Activated naive CD4-positive, alpha-beta T cell treated with anti-CD3 and anti-CD28 coated beads, Interleukin-2, amount 10 ng/mL, durations not matched to agents 5 hours and 36 hours (primary cell): ENCODE results near the gene COPS7A. TPM values are rescaled to one million over a fixed set of nuclear protein-coding genes. Genes with fewer than 3 reads are reported as not detected.

ENCODE experiments used
- total RNA-seq, 2 experiments: library from RNA; stranded (reverse); gene quantifications; one replicate each; pipeline ENCODE4 v1.2.3, GENCODE V29; 2021

The COPS7A gene, protein sequence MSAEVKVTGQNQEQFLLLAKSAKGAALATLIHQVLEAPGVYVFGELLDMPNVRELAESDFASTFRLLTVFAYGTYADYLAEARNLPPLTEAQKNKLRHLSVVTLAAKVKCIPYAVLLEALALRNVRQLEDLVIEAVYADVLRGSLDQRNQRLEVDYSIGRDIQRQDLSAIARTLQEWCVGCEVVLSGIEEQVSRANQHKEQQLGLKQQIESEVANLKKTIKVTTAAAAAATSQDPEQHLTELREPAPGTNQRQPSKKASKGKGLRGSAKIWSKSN
- total RNA-seq = 10 to 100 TPM; 25.9 to 26.9 TPM

DNA sequence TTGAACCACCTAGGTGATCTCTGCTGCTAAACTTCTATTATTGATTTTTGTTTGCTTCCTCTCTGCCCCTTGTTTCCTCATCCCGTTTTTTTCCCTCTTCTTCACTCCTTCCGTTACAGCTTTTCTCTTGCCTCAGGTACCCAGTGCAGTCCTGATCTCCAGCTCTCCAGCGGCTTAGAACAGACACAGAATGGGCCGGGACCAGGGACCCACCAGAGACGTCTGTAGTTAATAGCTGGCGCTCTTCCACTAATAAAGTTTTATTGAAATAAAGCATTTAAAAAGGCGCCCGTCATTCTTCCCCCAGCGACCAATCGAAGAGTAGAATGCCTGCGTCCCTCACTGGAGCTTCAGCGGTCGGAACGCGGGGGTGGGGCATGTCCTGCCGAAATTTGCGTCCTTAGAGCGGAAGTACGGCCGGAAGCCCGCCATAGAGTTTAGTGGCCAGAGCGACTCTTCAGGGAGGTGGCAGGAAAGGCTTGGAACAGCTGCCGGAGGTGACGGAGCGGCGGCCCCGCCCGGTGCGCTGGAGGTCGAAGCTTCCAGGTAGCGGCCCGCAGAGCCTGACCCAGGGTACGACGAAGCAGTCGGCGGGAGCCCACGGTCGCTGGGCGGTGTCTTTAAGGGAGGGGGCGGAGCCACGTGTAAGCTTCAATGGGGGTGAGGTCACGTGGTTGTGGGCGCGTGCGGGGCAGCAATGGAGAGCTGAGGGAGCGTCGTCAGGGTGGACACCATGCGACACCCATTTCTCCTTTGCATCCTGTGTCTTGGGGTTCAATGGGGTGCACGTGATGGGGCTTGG, at the start of gene COPS7A:
Gene COPS7A (plus strand): TSS at position 440 of the 802 bp plus-strand sequence. CDS start 611 bp downstream, outside the sequence.

DNA sequence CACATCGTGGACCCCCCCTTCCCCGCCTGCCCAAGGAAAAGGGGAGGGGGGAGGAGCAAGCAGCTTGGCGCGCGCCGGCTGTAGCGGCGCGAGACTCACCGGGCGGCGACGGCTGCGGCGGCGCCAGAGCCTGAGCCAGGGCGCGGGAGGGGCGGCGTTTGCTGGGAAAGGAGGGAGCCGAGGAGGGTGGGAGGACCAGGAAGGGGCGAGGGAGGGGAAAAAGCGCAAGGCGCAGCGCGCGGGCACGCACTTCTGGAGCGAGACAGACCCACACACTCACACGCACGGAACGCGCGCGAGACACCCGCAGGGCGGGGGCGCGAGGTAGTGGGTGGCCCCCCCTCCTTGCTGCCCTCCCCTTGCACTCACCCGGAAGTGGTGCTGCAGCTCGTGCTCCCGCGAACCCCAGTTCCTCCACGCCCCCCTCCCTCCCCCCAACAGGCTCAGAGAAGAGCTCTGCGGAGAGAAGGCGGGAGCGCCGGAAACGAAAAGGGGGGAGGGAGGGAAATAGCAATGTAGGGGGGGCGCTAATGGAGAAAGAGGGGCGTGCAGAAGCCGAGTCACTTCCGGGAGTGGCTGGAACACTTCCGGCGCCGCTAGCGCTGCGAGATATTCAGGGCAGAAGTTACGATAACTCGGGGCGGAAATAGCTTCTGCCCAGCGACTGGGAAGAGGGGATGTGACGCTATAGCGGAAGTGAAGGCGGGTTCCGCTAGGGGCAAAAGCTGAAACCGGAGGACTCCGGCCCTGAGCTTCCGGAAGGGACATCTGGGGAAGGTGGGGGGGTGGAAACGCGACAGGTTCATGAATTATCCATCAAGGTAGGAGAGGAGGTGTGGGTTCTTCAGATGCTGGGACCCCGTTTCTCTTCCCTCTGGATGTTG, 34.6 kb upstream of the COPS7A start, which contains the start of gene ZNF384:
Gene ZNF384 (minus strand): TSS at position 377 of the 884 bp plus-strand sequence. CDS start 9,855 bp downstream, outside the sequence.

DNA sequence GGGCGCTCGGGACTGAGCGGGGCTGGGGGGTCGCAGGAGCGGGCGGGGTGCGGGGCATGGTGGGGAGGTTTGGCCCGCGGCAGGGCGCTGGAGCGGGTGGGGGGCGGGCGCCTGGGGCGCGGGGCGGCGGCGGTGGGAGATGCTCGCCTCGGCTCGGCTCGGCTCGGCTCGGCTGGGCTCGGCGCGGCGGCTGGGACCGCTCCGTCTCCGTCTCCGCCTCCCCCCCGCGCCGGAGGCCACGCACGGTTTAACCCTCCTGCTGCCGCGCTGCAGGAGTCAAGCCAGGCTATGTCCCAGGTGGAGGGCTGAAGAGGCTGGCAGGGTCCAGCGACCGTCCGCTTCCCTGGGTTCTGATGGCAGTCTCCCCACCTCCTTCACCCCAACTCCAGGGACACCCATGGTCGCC, 23.2 kb upstream of the COPS7A start, which contains the start of gene PIANP:
Gene PIANP (minus strand): TSS at position 170 of the 406 bp plus-strand sequence. CDS start 2,754 bp downstream, outside the sequence.

DNA sequence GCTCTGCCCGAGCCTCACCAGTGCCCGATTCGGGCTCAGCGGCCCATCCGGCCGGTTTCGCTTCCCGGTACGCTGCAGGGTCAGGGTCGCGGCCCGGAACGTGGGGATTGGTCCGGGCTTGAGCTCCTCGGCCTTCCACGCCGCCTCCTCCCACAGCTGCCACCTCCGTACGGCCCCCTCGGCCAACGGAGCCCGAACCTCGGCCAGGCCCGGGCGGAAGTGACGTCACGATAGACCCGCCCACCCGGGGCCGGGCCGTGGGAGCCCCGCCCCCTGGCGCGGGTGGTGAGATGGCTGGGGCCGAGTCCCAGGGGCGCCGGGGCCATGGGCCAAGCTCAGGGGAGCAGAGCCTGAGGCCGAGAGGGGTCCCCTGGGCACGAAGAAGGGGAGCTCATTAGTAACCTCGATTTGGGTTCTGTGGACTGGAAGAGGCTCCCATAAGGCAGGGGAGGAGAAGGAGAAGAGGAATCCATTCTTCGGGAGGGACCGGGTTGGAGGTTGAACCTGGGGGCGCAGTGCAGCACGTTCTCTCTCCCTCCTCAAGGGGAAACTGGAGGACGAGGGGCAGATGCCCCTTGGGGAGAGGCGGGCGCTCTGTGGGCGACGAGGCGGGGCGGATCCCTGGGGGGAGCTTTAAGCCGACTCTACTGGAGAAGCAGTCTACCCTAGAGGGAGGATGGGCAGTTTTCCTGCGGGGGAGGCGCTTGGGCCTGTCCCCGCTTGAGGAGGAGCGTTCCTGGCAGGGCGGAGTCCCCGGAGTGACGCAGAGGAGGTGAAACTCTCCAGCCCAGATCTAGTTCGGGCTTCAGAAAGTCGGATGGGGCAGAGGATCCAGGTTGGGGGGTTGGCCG, 29.3 kb downstream of the COPS7A start, which contains the start of gene MLF2:
Gene MLF2 (minus strand): TSS at position 221 of the 851 bp plus-strand sequence. CDS start 807 bp downstream, outside the sequence.

DNA sequence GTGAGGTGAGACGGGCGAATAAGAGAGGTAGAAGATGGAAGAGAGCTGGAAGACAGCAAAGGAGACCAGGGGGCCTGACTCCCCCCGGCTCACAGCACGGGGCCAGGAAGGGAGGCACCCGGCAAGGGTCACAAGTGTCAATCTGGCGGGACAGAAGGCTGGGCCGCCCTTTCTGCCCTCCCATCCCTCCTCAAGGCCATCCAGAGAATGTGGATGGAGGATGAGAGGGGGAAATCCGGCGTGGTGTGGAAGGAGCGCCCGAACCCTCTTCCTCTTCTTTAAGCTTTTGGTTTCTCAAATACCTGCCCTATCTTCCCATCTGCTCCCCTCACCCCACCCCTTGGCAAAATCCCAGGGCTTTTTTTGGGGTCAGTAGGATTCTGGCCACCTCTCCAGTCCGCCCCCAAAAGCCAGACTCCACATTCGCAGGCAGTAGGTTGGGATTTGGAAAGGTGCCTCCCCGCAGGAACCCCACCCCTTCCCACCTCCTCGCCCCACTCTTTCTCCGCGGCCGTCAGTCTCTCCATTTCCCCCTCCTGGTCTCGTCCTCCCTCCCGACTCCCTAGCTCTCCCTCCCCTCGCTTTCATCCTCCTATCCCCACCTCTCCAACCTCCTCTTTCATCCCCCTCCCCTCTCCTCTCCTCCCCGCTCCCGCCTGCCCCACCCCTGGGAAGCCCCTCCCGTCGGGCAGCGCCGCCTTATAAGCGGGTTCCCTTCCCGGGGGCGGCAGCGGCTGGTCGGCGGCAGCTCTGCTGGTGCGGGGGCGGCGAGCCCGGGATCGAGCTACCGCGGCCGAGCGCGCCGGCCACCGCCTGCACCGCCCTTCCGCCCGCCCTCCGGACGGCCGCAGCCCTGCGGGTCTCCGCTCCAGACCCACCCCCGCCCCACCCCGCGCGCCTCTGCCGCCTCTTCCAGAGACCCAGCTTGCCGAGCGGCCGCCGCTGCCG, 42.1 kb downstream of the COPS7A start, which contains the start of gene PTMS:
Gene PTMS (plus strand): TSS at position 730 of the 948 bp plus-strand sequence. CDS start 343 bp downstream, outside the sequence.

DNA sequence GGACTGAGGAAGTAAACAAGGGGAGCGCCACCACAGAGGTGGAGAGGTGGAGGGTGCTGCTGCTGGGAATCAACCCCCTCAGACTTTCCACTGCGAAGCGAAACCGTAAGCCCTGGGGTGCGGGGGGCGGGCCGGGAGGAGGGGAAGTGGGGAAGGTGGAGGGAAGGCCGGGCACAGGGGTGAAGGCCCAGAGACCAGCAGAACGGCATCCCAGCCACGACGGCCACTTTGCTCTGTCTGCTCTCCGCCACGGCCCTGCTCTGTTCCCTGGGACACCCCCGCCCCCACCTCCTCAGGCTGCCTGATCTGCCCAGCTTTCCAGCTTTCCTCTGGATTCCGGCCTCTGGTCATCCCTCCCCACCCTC, 48.5 kb downstream of the COPS7A start, which contains the start of gene LAG3:
Gene LAG3 (plus strand): TSS at position 190 of the 365 bp plus-strand sequence. CDS start 333 bp downstream, outside the sequence.

Other genes with a start within 250 kb of the COPS7A start
- gene MRPL51, start 230.8 kb upstream of the COPS7A start, total RNA-seq = 100 to 1,000 TPM; 177 to 187 TPM
- gene NCAPD2, start 229.9 kb upstream of the COPS7A start, total RNA-seq = 100 to 1,000 TPM; 151 to 157 TPM
- 1,000 to 10,000 TPM; 5,761 to 5,800 TPM for gene GAPDH, start 189.5 kb upstream of the COPS7A start, total RNA-seq
- gene IFFO1, start 168.0 kb upstream of the COPS7A start, total RNA-seq = 10 to 100 TPM; 26.7 to 29.1 TPM
- 10 to 100 TPM; 67.2 to 67.7 TPM for gene NOP2, start 155.8 kb upstream of the COPS7A start, total RNA-seq
- gene CHD4, start 116.7 kb upstream of the COPS7A start, total RNA-seq = 100 to 1,000 TPM; 233 to 250 TPM
- 1 to 10 TPM; 7.5 to 8.2 TPM for gene LPAR5, start 88.1 kb upstream of the COPS7A start, total RNA-seq
- gene ACRBP, start 76.6 kb upstream of the COPS7A start, total RNA-seq = 1 to 10 TPM; 1.6 to 2.4 TPM
- gene ING4, start 60.9 kb upstream of the COPS7A start, total RNA-seq = 10 to 100 TPM; 43.0 to 45.8 TPM
- 10 to 100 TPM; 81.6 to 84.8 TPM for gene ZNF384, start 34.7 kb upstream of the COPS7A start, total RNA-seq
- not detected for gene PIANP, start 23.2 kb upstream of the COPS7A start, total RNA-seq
- gene MLF2, start 29.1 kb downstream of the COPS7A start, total RNA-seq = 10 to 100 TPM; 85.0 to 89.9 TPM
- 10 to 100 TPM; 11.7 to 12.2 TPM for gene PTMS, start 42.3 kb downstream of the COPS7A start, total RNA-seq
- gene LAG3, start 48.5 kb downstream of the COPS7A start, total RNA-seq = 1 to 10 TPM; 3.2 to 4.0 TPM
- 100 to 1,000 TPM; 215 to 224 TPM for gene CD4, start 65.5 kb downstream of the COPS7A start, total RNA-seq
- under 1 TPM; 0.17 to 0.23 TPM for gene GPR162, start 97.8 kb downstream of the COPS7A start, total RNA-seq
- under 1 TPM; 0.46 to 0.96 TPM for gene P3H3, start 104.4 kb downstream of the COPS7A start, total RNA-seq
- under 1 TPM; 0.10 to 0.45 TPM for gene GNB3, start 116.9 kb downstream of the COPS7A start, total RNA-seq
- 10 to 100 TPM; 82.5 to 85.6 TPM for gene CDCA3, start 127.2 kb downstream of the COPS7A start, total RNA-seq
- 100 to 1,000 TPM; 112 to 115 TPM for gene USP5, start 128.1 kb downstream of the COPS7A start, total RNA-seq
- 1,000 to 10,000 TPM; 1,127 to 1,161 TPM for gene TPI1, start 143.5 kb downstream of the COPS7A start, total RNA-seq
- gene SPSB2, start 149.3 kb downstream of the COPS7A start, total RNA-seq = 1 to 10 TPM; 8.0 to 8.7 TPM
- gene LRRC23, start 180.8 kb downstream of the COPS7A start, total RNA-seq = 1 to 10 TPM; 3.0 to 3.8 TPM
- gene ENO2, start 190.5 kb downstream of the COPS7A start, total RNA-seq = 100 to 1,000 TPM; 146 to 157 TPM
- gene ATN1, start 203.9 kb downstream of the COPS7A start, total RNA-seq = 10 to 100 TPM; 26.4 to 29.4 TPM
- not detected for gene RNU7-1, start 219.8 kb downstream of the COPS7A start, total RNA-seq
- 100 to 1,000 TPM; 239 to 248 TPM for gene C12orf57, start 220.0 kb downstream of the COPS7A start, total RNA-seq
- gene PTPN6, start 227.3 kb downstream of the COPS7A start, total RNA-seq = 100 to 1,000 TPM; 394 to 402 TPM
- gene PHB2, start 246.6 kb downstream of the COPS7A start, total RNA-seq = 100 to 1,000 TPM; 216 TPM
- 10 to 100 TPM; 46.4 to 51.7 TPM for gene EMG1, start 246.9 kb downstream of the COPS7A start, total RNA-seq